Stimulated activated CD8-positive, alpha-beta memory T cell treated with anti-CD3 and anti-CD28 coated beads, Interleukin-7, amount 100 ng/mL, for 24 hours (primary cell): ENCODE results near the gene STK10.
"Not testable (repeated sequence)": the region's sequence is repeated elsewhere in the genome, so short reads cannot be mapped to it uniquely, and the experiment has no call there.

ENCODE experiments used
- DNase-seq: peaks from one replicate; pipeline ENCODE4 v3.0.0-alpha.2; 2020; ENCODE audit warnings: low read depth

STK10 gene

GRCh38 chr5:172165465-172165864 lies 22.6 kb downstream of the STK10 start:
- no peak for DNase-seq

DNA sequence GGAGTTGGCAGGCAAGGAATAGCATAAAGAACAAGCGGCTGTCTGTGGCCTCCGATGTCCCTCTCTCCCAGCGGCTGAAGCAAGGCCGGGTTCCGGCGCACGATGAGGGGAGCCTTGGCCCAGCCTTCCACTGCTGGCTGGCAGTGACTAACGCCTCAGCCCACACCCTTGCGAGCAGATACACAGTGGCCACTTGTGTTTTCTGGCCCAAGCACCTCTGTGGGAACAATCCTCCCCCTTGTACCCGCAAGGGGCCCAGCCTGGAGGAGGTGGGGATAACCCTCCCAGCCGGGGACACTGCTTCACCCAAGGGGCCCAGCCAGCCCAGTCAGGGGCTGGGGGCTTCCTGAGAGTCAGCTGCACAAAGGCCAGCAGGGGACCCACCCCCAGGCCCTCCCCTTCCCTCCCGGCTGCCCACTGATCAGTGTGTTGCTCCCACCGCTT lies 23.2 kb downstream of the STK10 start:
- no peak for DNase-seq

DNA sequence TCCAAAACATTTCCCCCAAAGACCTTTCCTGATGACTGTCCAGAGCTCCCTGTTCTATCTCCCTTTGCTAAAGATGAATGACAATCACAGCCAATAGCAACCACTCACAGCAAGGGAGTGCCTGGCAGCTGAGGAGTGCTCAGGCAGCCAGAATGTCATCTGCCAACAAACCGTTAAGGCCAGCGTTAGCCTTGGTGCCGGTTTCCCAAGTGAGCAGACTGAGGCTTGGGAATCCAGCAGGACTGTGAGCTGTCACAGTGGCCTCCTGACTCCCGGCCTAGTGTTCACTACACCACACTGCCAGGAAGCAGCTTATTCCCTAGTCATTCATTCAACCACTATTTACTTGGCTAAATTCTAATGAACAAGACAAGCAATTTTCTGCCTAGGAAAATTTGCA lies 24.7 kb downstream of the STK10 start:
- DNase-seq, result no peak

GRCh38 chr5:172162987-172163343 lies 25.1 kb downstream of the STK10 start:
- DNase-seq, result no peak

GRCh38 chr5:172162323-172162986 lies 25.6 kb downstream of the STK10 start:
- no peak for DNase-seq

DNA sequence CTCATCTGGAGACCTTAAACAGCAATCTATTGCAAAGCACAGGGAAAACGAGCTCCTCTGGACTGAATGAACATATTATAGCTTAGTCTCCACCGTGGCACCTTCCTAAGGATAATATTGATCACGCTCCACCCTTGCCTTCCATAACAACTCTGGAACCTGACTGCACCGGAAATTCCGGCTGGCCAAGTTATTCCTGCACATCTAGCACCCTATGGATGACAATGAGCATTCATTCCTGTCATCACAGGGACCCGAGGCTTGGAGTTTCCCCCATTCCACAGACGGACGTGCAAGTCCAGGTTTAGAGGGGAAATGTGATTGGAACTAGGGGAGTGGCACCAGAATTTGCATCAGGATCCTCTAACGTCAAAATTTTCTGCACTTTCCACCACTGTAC lies 27.5 kb downstream of the STK10 start:
- DNase-seq, result no peak

- no peak for DNase-seq
Observed at GRCh38 chr5:172159016-172159415, 29.0 kb downstream of the STK10 start.

DNA sequence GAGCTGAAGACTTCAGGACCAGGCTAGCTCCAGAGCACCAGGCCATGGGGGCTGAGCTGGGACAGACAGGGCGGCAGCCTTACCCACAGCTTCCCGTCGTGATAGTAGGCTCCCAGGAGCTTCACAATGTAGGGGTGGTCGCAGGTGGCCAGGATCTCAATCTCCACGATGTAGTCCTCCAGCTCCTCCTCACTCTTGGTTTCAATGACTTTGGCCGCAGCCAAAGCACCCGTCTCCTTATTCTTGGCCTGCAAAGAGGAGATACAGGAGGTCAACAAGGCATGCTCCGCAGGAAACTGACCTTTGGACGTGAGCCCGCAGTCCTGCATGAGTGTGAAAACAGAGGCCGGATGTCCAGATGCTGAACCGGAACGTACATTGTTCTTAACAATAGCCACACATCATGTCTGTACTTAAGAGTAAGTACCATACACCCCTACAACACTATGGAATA lies 31.5 kb downstream of the STK10 start:
- DNase-seq, result no peak

- not testable (repeated sequence) for DNase-seq
Observed at GRCh38 chr5:172155101-172155500, 32.9 kb downstream of the STK10 start.

GRCh38 chr5:172153695-172154094 lies 34.3 kb downstream of the STK10 start:
- no peak for DNase-seq

- no peak for DNase-seq
Observed at GRCh38 chr5:172151661-172152210, 36.3 kb downstream of the STK10 start.

DNA sequence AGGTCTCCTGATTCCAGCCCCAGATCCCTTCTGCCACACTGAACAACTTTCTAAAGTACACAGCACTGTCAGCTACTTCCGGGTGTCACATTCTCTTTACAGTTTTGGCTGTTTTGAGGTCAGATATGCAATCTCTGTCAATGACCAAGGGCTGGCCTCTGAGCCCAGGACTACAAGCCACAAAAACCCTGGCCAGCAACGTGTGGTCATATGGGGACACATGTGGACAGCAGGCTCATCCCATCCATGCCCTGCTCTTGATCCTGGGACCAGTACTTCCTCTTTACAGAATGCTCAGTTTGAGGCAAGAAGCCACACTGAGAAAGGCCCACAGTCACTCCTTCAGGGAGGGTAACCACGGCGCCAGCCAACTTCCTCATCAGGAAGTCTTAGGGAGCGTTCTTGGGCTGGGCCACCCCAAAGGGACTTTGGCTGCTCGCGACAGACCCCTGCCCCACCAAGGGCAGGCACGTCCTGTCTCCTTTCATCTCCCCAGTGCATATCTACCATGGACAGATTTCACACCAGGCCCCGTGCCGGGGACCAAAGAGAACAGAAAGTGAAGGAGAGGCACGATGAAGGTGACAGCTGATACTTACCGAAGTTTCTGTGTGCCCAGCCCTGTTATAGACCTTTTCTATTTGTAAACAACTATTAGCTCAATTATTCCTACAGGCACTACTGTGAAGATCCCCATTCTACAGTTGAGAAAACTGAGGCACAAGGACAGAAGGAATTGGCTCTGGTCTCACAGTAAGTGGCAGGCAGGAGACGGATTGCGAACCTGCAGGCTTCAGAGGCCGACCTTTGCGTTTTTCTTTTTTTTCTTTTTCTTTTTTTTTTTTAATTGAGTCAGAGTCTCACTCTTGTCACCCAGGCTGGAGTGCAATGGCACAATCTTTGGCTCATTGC lies 37.3 kb downstream of the STK10 start:
- no peak for DNase-seq

GRCh38 chr5:172149481-172149880 lies 38.5 kb downstream of the STK10 start:
- DNase-seq, result not testable (repeated sequence)

DNA sequence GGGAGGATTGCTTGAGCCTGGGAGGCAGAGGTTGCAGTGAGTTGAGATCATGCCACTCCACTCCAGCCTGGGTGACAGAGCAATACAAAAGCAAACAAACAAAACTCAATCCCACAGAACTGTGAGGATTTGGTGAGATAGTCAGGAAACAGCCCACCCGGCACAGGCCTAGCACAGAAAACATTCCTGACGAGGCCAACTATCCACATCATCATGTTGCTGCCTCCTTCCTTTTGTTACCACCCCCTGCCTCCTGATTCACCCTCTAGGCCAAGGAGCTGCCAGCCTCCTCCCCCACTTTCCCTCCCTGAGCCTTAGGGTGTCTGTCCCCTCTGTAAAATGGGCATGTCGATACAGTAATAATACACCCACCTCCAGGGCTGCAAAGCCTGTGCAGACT lies 39.0 kb downstream of the STK10 start:
- DNase-seq, result no peak

GRCh38 chr5:172148381-172148780 lies 39.6 kb downstream of the STK10 start:
- DNase-seq, result no peak

GRCh38 chr5:172147857-172148256 lies 40.2 kb downstream of the STK10 start:
- no peak for DNase-seq

DNA sequence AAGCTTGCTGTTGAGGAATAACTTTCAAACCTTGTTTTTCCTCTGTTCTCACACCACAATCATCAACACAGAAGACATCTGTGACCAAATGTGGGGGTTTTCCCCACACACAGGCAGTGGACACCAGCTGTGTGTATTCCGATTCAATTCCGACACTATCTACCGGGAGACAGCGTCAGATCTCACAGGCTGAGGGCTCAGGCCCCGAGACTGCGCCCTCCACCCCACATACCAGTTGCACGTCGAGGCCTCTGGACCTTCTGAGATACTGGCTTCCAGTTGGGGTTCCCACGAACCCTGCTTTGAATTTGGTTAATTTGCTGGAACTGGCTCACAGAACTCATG lies 41.3 kb downstream of the STK10 start:
- no peak for DNase-seq

- DNase-seq, result no peak
Observed at GRCh38 chr5:172145870-172146747, 41.9 kb downstream of the STK10 start.

GRCh38 chr5:172144931-172145869 lies 42.8 kb downstream of the STK10 start:
- DNase-seq, result no peak

DNA sequence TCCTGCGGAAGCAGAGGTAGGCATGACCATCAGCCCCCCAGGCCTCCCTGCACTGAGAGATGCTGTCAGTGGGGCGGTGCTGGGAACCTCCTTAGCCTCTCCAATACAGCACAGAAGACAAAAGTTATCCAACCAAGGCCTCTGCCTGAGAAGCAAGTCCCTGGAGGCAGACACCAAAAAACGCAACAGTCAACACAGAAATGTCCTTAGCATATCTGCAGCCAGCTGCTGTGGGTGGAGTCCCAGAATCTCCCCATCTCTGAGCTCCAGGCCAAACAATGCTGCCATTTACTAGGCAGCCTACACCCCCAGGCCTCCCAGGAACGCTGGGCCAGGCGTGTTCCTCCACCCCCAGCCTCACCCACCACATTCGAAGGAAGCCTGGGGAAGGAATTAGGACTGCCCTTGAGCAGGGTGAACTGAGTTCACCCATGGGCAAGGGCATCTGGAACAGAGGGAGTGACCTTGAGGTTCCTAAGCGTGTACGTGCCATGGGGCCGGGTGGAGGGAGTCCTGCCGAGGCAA lies 43.7 kb downstream of the STK10 start:
- DNase-seq, result no peak

DNA sequence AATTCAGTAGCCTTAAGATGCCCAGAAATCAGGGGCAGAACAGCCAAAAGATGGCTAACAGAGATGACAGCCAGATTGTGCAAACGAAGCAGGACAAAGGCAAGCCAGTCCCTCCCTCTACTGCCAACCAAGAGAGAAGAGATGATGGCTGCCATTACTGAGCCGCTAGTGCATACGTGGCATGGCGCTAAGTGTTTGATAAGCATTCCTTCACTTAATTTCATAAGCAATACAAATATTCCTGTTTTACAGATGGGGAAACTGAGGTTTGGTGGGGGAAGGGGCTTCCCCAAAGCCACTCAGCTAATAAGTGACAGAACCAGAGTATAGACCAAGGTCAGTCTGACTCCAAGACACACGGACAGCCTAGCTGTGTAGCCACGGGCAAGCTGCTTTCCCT lies 44.1 kb downstream of the STK10 start:
- no peak for DNase-seq
